B cell (primary cell): Measurements from ENCODE around the gene MCF2L. TPM values are rescaled to one million over a fixed set of nuclear protein-coding genes. Genes with fewer than 3 reads are reported as not detected.

ENCODE experiments used
- ATAC-seq: fragments of 200-7000 bp; cut with Tn5 transposase; one replicate; pipeline ENCODE4 v1.10.0; 2021; ENCODE audit warnings: low read depth, mild to moderate bottlenecking, moderate number of reproducible peaks, moderate library complexity
- CTCF ChIA-PET: fragments of 350-600 bp; sonication (Branson Sonifier 250); formaldehyde crosslinking; loops from one replicate; lab custom pipeline; 2021; ENCODE audit warnings: antibody characterized with exemption, inconsistent platforms; lab: Charles Lee
- POLR2A ChIA-PET: fragments of 350-600 bp; sonication (Branson Sonifier 250); formaldehyde crosslinking; loops from one replicate; lab custom pipeline; 2021; ENCODE audit warnings: antibody characterized with exemption; lab: Charles Lee
- DNase-seq: peaks from one replicate; pipeline ENCODE4 v3.0.0; 2013
- H2AFZ ChIP-seq: 2 replicates; pipeline ENCODE4 v1.6.1; 2012; ENCODE audit warnings: mild to moderate bottlenecking, low read depth, low read length; ENCODE audit not compliant: insufficient read depth, poor library complexity, severe bottlenecking
- H3K27ac ChIP-seq, 2 donors: 1 replicate in 1 of 2; 2 replicates in 1 of 2; pipeline ENCODE4 v1.5.1; 2012 to 2013; ENCODE audit warnings: low read length in 2 of 2, mild to moderate bottlenecking in 2 of 2, moderate library complexity in 1 of 2
- H3K27me3 ChIP-seq, 4 experiments: fragments of 200-600 bp in 1 of 4; sonication (generic) in 1 of 4; replicated peaks in 1 of 4; 1 replicate in 2 of 4; 2 replicates in 2 of 4; pipeline versions ENCODE4 v1.6.1 to v1.7.0; 2013 to 2016; ENCODE audit warnings: low read length in 3 of 4, mild to moderate bottlenecking in 2 of 4, mixed read lengths in 1 of 4, moderate library complexity in 1 of 4; ENCODE audit not compliant: insufficient read depth in 4 of 4, control insufficient read depth in 3 of 4; ENCODE audit errors: control extremely low read depth in 1 of 4
- H3K36me3 ChIP-seq, 2 experiments: replicated peaks in 1 of 2; 1 replicate in 1 of 2; 2 replicates in 1 of 2; pipeline versions ENCODE4 v1.6.1 to v1.7.1; 2013; ENCODE audit warnings: low read length in 1 of 2; ENCODE audit not compliant: insufficient read depth in 2 of 2, control insufficient read depth in 1 of 2; ENCODE audit errors: control extremely low read depth in 1 of 2, extremely low read depth in 1 of 2
- H3K4me1 ChIP-seq, 2 donors: fragments of 200-600 bp in 1 of 2; sonication (generic) in 1 of 2; 1 replicate in 1 of 2; 2 replicates in 1 of 2; pipeline versions ENCODE4 v1.5.1 to v1.6.1; 2013 to 2017; ENCODE audit warnings: low read length in 2 of 2; ENCODE audit not compliant: control insufficient read depth in 2 of 2, insufficient read depth in 2 of 2
- H3K4me2 ChIP-seq: replicated peaks from 2 replicates; pipeline ENCODE3; 2012; ENCODE audit warnings: mild to moderate bottlenecking, low read depth, low read length; ENCODE audit not compliant: poor library complexity, severe bottlenecking
- H3K4me3 ChIP-seq, 5 experiments: fragments of 200-600 bp in 1 of 5; sonication (generic) in 1 of 5; 1 replicate in 3 of 5; 2 replicates in 2 of 5; pipeline versions ENCODE4 v1.5.1 to v1.7.0; 2011 to 2016; ENCODE audit warnings: low read length in 4 of 5, mild to moderate bottlenecking in 4 of 5, low read depth in 2 of 5, control low read depth in 1 of 5, moderate library complexity in 1 of 5; ENCODE audit not compliant: insufficient read depth in 1 of 5; ENCODE audit errors: control extremely low read depth in 1 of 5, extremely low read depth in 1 of 5
- H3K79me2 ChIP-seq: fragments of 200-600 bp; sonication (generic); one replicate; pipeline ENCODE4 v1.6.0; 2016; ENCODE audit warnings: low read length; ENCODE audit not compliant: control insufficient read depth, insufficient read depth
- H3K9ac ChIP-seq: fragments of 200-600 bp; sonication (generic); 2 replicates; pipeline ENCODE4 v1.6.1; 2017; ENCODE audit warnings: mild to moderate bottlenecking, low read length, moderate library complexity
- H3K9me3 ChIP-seq, 3 donors: one replicate each; pipeline versions ENCODE4 v1.6.1 to v1.7.1; 2013; ENCODE audit warnings: low read length in 2 of 3; ENCODE audit not compliant: control insufficient read depth in 2 of 3, insufficient read depth in 1 of 3; ENCODE audit errors: control extremely low read depth in 1 of 3
- H4K20me1 ChIP-seq: 2 replicates; pipeline ENCODE4 v1.6.0; 2012; ENCODE audit warnings: mild to moderate bottlenecking, low read length; ENCODE audit not compliant: insufficient read depth, control insufficient read depth, poor library complexity, severe bottlenecking
- H3K27ac Mint-ChIP-seq: one replicate; pipeline ENCODE4 v1.8.0; 2021; ENCODE audit warnings: mixed read lengths
- H3K27me3 Mint-ChIP-seq: one replicate; pipeline ENCODE4 v1.8.0; 2021; ENCODE audit warnings: mixed read lengths
- H3K4me1 Mint-ChIP-seq: one replicate; pipeline ENCODE4 v1.8.0; 2021; ENCODE audit warnings: mixed read lengths
- H3K4me3 Mint-ChIP-seq: one replicate; pipeline ENCODE4 v1.8.0; 2021; ENCODE audit warnings: mixed read lengths
- H3K9me3 Mint-ChIP-seq: one replicate; pipeline ENCODE4 v1.8.0; 2022; ENCODE audit warnings: mixed read lengths; ENCODE audit not compliant: insufficient read depth
- EZH2 ChIP-seq: IDR thresholded peaks from 2 replicates; pipeline ENCODE4 v1.6.1; 2012; ENCODE audit warnings: borderline replicate concordance, low read depth, mild to moderate bottlenecking, moderate library complexity, low read length; ENCODE audit not compliant: insufficient read depth, poor library complexity, severe bottlenecking
- WGBS: methylation state at CpG from one replicate; pipeline ENCODE4 v1.1.5; 2013; ENCODE audit warnings: missing lambda C conversion rate; ENCODE audit not compliant: insufficient coverage; 5-methylcytosine and 5-hydroxymethylcytosine counted together
- intact Hi-C: fragments of 100-400 bp; cut with micrococcal nuclease; formaldehyde crosslinking; loops from one replicate; pipeline ENCODE4 v1.10.0; 2022
- polyA plus RNA-seq: library from polyadenylated mRNA; depleted of rRNA; stranded (reverse); fragments of >200 nt; gene quantifications from 2 replicates; pipeline ENCODE4 v1.2.3, GENCODE V29; 2012
- total RNA-seq, 2 donors: library from RNA; stranded (reverse); fragments of 120-200 nt in 1 of 2; gene quantifications; 1 replicate in 1 of 2; 2 replicates in 1 of 2; pipeline versions ENCODE4 v1.2.3 to v1.2.4, GENCODE V29; 2013 to 2022
- TF ChIP-seq, protein P1 (sequence below): fragments of 200-600 bp; IDR thresholded peaks from one replicate; pipeline ENCODE4 v1.8.0; 2022; ENCODE audit warnings: antibody characterized with exemption, mild to moderate bottlenecking

Gene MCF2L
- total and polyA plus RNA-seq, 2 donors (not counting 1 experiment from before 2014, with no cell fraction given): 3.7 to 8.2 TPM

GRCh38 chr13:113058988-113059850 lies 90.2 kb downstream of the MCF2L start:
- Histone ChIP-seq H3K9me3 (peaks cover 0 to 39% (median 0%) of the 10 kb centered on the region in 3 donors), H3K36me3 (no peaks in the 10 kb centered on the region)
- TF ChIP-seq, protein P1, sequence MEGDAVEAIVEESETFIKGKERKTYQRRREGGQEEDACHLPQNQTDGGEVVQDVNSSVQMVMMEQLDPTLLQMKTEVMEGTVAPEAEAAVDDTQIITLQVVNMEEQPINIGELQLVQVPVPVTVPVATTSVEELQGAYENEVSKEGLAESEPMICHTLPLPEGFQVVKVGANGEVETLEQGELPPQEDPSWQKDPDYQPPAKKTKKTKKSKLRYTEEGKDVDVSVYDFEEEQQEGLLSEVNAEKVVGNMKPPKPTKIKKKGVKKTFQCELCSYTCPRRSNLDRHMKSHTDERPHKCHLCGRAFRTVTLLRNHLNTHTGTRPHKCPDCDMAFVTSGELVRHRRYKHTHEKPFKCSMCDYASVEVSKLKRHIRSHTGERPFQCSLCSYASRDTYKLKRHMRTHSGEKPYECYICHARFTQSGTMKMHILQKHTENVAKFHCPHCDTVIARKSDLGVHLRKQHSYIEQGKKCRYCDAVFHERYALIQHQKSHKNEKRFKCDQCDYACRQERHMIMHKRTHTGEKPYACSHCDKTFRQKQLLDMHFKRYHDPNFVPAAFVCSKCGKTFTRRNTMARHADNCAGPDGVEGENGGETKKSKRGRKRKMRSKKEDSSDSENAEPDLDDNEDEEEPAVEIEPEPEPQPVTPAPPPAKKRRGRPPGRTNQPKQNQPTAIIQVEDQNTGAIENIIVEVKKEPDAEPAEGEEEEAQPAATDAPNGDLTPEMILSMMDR: no peak
- TF ChIP-seq EZH2: no peak

GRCh38 chr13:113059891-113060290 lies 90.9 kb downstream of the MCF2L start:
- no peaks in the 10 kb centered on the region for H3K79me2 ChIP-seq
- ChIA-PET POLR2A (no interaction called here), CTCF (no interaction called here)
- no peaks in the 10 kb centered on the region for H4K20me1 ChIP-seq
- DNase-seq (no peak), ATAC-seq (no peak)
- no peak overlapping the region for H2AFZ ChIP-seq
- no peak overlapping the region for H3K9ac ChIP-seq
- no peak overlapping the region for H3K4me3 ChIP-seq
- no peaks in the 10 kb centered on the region for H3K36me3 ChIP-seq
- 93% methylated on average over 15 of the region's 15 CpGs for WGBS
- Mint-ChIP-seq H3K4me1 (no peaks in the 10 kb centered on the region), H3K27me3 (no peaks in the 10 kb centered on the region), H3K9me3 (no peaks in the 10 kb centered on the region), H3K4me3 (no peak overlapping the region), H3K27ac (no peak overlapping the region)
- H3K4me2 ChIP-seq: no peak overlapping the region
- TF ChIP-seq EZH2: no peak
- TF ChIP-seq, protein P1: no peak
- intact Hi-C loops: no loop called here
- H3K9me3 ChIP-seq: peaks cover 0 to 39% (median 0%) of the 10 kb centered on the region in 3 donors
- H3K27ac ChIP-seq: no peak overlapping the region
- no peaks in the 10 kb centered on the region for H3K4me1 ChIP-seq
- H3K27me3 ChIP-seq: no peaks in the 10 kb centered on the region

More at GRCh38 chr13:113058988-113059850, 90.2 kb downstream of the MCF2L start:
- intact Hi-C loops: no loop called here
- H3K4me3 Mint-ChIP-seq: no peak overlapping the region
- Histone ChIP-seq H3K9ac (no peak overlapping the region), H2AFZ (no peak overlapping the region), H4K20me1 (no peaks in the 10 kb centered on the region), H3K4me3 (no peak overlapping the region), H3K79me2 (no peaks in the 10 kb centered on the region), H3K4me1 (no peaks in the 10 kb centered on the region), H3K27ac (no peak overlapping the region), H3K4me2 (no peak overlapping the region), H3K27me3 (no peaks in the 10 kb centered on the region)
- no peaks in the 10 kb centered on the region for H3K4me1 Mint-ChIP-seq
- H3K27me3 Mint-ChIP-seq: no peaks in the 10 kb centered on the region
- no peak overlapping the region for H3K27ac Mint-ChIP-seq
- CTCF ChIA-PET: no interaction called here
- ATAC-seq (no peak), DNase-seq (no peak)
- WGBS: 97% methylated on average over 20 of the region's 22 CpGs
- no peaks in the 10 kb centered on the region for H3K9me3 Mint-ChIP-seq
- POLR2A ChIA-PET: no interaction called here
